CD1c-positive myeloid dendritic cell (primary cell): Measurements from ENCODE around the gene HAUS1.
A peak's percentile ranks its signal among the peaks of the same experiment; 100 is the strongest.
"Not testable (repeated sequence)": the region's sequence is repeated elsewhere in the genome, so short reads cannot be mapped to it uniquely, and the experiment has no call there.

Source experiments
- DNase-seq: peaks from one replicate; pipeline ENCODE4 v3.0.0-alpha.2; 2016; ENCODE audit errors: extremely low spot score

HAUS1 gene

GRCh38 chr18:46156843-46157242, 52.7 kb downstream of the HAUS1 start:
- DNase-seq = no peak

- DNase-seq = no peak
These were observed 54.3 kb downstream of the HAUS1 start for GRCh38 chr18:46158499-46158898.

- no peak for DNase-seq
These were observed 56.0 kb downstream of the HAUS1 start for GRCh38 chr18:46160050-46160798.

GRCh38 chr18:46160840-46161239, 56.7 kb downstream of the HAUS1 start:
- not testable (repeated sequence) for DNase-seq

GRCh38 chr18:46161703-46162396, 57.7 kb downstream of the HAUS1 start:
- peak; percentile 16 for DNase-seq

GRCh38 chr18:46163091-46163490, 58.9 kb downstream of the HAUS1 start:
- no peak for DNase-seq

GRCh38 chr18:46163941-46164499, 59.8 kb downstream of the HAUS1 start:
- DNase-seq = no peak

- not testable (repeated sequence) for DNase-seq
These were observed 60.3 kb downstream of the HAUS1 start for GRCh38 chr18:46164502-46164901.

- DNase-seq = no peak
These were observed 60.7 kb downstream of the HAUS1 start for GRCh38 chr18:46164920-46165319.

- DNase-seq = no peak
These were observed 62.2 kb downstream of the HAUS1 start for GRCh38 chr18:46166261-46166970.

GRCh38 chr18:46167971-46168370, 63.8 kb downstream of the HAUS1 start:
- DNase-seq = peak; percentile 65

GRCh38 chr18:46169464-46169941, 65.3 kb downstream of the HAUS1 start:
- DNase-seq = no peak

- DNase-seq = no peak
These were observed 67.1 kb downstream of the HAUS1 start for GRCh38 chr18:46171331-46171730.

- peak; percentile 98 for DNase-seq
These were observed 69.5 kb downstream of the HAUS1 start for GRCh38 chr18:46173393-46174341.

GRCh38 chr18:46174342-46175041, 70.3 kb downstream of the HAUS1 start:
- peak; percentile 29 for DNase-seq

GRCh38 chr18:46176001-46176400, 71.8 kb downstream of the HAUS1 start:
- no peak for DNase-seq
